Activated CD8-positive, alpha-beta memory T cell treated with anti-CD3 and anti-CD28 coated beads, Interleukin-2, amount 50 U/mL, for 24 hours (primary cell): Measurements from ENCODE around the gene LRP2.
"Not testable (repeated sequence)": the region's sequence is repeated elsewhere in the genome, so short reads cannot be mapped to it uniquely, and the experiment has no call there.

Experiments used
- DNase-seq: peaks from one replicate; pipeline ENCODE4 v3.0.0-alpha.2; 2020; ENCODE audit errors: extremely low read depth

LRP2 gene

GRCh38 chr2:169362118-169362893 is at the start of gene LRP2:
LRP2 (minus strand) TSS chr2:169362534; CDS start chr2:169362399, 135 bp downstream.
- no peak for DNase-seq

DNA sequence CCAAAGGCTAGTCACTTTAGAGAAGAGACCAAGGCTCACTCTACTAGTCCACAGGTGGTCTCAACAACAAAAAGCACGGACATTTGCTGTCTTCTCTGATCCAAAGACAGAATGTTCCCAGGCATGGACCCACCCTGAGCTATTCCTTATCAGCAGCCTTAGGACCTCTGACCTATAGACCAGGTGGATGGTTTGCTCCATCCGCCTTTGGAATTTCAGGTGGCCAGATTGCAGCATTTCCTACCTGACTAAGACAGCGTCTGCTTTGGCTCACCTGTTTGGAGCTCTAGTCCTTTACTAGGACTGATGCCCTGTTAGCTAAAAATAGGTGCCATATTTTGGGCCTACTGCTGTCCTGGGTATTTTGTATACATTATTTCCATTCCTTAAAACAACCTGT is 44.6 kb upstream of the LRP2 start:
- no peak for DNase-seq

- DNase-seq = not testable (repeated sequence)
Measured at GRCh38 chr2:169399491-169399890, 37.2 kb upstream of the LRP2 start.

GRCh38 chr2:169397697-169398096 is 35.4 kb upstream of the LRP2 start:
- no peak for DNase-seq

- DNase-seq = no peak
Measured at GRCh38 chr2:169395821-169396374, 33.6 kb upstream of the LRP2 start.

DNA sequence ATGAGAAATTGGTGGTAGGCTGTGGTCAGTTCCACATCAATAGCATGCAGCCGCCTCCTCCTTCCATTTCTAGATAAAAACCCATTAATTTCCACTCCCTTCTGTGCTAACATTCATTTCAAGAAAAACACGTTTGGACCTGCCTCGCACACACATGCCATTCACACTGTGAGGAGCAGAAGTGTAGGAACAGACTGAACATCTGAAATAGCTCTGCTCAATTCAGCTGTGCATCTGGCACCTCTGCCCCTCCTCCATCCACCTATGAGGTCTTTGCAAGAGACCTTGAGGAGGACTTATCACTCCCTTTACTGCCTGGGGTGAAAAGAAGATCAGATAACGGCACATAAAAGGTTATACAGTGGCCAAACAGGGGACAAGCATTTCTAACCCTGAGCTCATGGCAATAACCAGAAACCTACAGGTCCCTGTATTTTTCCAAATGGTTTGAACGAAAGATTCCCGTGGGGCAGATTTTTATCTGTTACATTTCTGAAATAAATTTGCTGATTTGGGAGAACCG is 30.8 kb upstream of the LRP2 start:
- DNase-seq = no peak

DNA sequence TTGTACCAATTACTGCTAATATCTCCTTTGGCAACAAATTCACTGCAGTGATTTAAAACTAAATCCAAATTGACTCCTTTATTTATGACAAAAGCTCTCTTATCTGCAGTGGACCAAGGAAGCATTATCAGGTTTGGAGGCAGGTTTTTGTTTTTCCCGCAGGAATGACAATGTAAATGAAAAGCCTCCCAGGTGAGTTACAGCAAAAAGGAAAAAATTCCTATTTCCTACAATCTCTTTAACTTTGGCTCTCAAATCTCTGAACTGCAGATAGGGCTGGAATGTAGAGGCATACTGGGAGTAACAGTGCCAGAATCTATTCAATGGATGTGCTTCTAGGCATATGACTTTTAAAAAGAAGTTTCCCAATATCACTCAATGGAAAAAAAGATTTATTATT is 28.9 kb upstream of the LRP2 start:
- DNase-seq = no peak

GRCh38 chr2:169388161-169388560 is 25.8 kb upstream of the LRP2 start:
- no peak for DNase-seq

- no peak for DNase-seq
Measured at GRCh38 chr2:169386722-169387121, 24.4 kb upstream of the LRP2 start.

- DNase-seq = no peak
Measured at GRCh38 chr2:169384816-169385215, 22.5 kb upstream of the LRP2 start.

DNA sequence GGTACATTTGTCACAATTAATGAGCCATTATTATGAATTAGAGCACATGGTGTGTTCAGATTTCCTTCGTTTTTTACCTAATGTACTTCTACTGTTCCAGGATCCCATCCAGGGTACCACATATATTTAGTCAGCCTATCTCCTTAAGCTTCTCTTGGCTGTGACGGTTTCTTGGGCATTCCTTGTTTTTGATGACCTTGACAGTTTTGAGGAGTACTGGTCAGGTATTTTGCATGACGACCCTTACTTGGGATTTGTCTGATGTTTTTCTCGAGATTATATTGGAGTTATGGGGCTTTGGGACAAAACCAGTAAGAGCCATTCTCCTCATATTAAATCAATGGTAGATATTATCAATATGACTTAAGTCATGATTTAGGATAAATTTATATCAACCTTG is 10.2 kb upstream of the LRP2 start:
- no peak for DNase-seq

DNA sequence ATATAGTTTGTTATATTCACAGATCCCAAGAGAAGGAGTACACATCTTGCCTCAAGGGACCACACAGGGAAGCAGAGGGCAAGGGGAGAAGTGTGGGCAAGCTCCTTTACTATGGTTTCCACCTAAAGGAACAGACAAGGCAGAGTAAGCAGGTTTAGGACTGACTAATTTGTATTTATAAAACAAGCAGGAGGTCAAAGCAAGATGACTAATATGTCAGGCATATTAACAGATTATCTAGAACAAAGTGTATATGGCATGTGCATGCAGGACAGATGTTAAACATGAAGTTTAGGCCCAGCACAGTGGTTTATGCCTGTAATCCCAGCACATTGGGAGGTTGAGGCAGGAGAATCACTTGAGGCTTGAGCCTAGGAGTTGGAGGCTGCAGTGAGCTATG is 3.7 kb upstream of the LRP2 start:
- DNase-seq = no peak

DNA sequence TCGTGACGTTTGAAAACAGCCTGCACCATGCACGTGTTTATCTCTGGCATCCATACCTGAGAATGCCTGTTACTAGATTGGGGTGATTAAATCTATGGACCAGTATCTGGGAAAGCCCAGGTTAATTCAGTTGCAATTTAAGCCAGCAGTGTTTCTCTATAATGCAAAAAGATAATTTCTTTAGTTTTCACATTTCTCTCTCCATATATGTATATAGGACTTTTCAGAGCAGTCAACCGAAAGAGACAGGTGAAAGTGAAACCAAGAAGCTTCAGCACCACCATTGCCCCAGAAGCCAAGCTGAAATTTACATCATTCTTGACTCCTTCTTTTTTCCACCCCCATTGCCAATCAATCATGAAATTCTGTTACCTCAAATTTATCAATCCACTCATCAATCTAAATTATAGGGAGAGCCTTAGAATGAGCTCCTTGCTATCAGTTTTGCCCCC is 2.7 kb upstream of the LRP2 start:
- no peak for DNase-seq

DNA sequence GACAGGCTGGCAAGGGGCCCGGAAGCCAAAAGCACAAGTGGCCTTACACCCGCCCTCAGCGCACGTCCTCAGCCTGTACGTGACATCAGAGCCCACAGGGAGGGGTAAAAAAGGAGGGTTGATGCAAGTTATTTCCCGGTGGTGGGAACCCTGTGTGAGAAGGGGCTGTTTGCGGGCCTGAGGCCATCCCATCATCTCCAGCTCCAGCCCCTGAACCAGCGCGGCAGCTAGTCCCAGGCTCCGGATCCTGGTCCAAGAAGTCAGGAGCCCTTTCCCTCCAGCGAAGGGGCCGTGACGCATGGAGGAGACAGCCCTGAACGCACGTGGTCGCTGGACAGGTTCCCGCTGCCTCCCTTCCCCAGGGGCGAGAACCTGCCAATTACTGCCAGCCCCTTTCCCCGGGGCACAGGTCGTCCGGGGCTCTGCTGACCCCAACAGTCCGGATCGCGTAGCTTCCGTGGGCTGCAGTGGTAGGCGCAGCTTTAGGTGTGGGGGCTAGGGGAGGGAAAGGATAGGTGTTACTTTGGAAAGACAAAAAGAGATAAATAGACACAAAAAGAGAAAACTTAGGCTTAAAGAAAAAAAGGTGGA is 1.3 kb upstream of the LRP2 start:
- no peak for DNase-seq

GRCh38 chr2:169362894-169363559 is 693 bp upstream of the LRP2 start:
- no peak for DNase-seq

GRCh38 chr2:169361706-169362117 is 622 bp downstream of the LRP2 start:
- no peak for DNase-seq

DNA sequence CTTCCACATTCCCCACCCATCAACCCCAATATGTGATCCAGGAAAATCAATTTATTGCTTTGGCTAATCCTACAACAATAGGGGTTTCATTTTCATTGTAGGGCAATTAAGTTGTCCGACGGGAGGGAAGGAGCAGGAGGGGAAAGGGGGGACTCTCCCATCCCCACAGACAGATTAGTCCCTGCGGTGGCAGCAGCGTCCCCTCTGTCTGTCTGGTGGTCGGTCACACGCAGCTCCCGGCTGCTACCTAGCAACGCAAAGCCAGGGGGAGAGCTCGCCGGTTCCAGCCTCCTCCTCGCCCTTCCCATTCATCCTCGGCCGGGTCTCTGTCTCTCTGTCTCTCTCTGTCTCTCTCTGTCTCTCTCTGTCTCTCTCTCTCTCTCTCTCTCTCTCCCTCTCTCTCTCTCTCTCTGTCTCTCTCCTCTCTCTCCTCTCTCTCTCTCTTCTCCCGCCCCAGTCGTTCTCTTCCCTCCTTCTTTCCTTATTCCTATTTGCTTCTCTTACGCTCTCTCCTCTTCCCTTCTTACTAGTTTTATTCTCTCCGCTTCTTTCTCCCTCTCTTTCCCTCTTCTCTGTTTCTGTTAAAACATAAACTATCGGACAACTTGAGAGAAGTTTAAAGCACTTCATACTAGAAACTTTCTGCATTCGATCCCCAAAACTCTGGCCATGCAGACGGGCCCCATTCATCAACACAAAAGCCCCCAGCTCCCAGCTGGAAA is 1.2 kb downstream of the LRP2 start:
- DNase-seq = no peak

DNA sequence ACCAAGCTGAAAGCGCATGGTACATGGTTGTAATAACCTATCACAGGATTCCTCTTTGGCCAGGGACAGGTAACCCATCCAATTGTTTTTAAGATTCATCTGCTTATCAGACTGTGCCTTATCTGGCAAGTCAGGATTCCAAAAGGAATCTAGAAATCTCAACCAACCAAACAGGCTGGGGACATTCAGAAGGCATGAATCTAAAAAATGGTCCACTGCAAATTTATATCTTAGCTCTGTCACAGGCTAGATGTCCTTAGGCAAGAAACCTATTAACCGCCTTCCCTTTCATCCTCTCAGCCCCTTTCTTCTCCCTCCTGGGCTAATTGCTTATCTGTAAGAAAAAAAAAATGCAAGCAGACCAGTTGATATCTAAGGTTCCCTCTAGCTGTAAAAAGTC is 4.3 kb downstream of the LRP2 start:
- no peak for DNase-seq

GRCh38 chr2:169354244-169354643 is 8.1 kb downstream of the LRP2 start:
- DNase-seq = no peak

DNA sequence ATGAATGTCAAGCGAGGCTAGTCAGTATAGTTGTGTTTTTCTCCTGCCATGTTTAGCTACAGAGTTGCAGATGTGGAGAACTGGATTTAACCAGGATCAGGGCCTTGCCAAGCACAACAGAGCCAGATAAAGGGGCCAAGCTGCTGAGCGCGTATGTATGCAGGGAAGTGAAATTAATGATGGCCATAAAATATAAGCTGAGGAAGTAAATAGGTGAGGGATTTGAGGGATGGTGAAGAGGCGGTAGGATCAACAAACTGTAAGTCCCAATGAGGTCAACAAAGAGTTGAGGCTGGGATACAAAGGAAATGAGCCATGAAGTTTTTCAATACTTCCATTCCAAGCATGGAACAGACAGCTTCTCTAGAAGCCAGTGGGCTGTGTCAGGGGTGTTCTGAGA is 10.6 kb downstream of the LRP2 start:
- no peak for DNase-seq

DNA sequence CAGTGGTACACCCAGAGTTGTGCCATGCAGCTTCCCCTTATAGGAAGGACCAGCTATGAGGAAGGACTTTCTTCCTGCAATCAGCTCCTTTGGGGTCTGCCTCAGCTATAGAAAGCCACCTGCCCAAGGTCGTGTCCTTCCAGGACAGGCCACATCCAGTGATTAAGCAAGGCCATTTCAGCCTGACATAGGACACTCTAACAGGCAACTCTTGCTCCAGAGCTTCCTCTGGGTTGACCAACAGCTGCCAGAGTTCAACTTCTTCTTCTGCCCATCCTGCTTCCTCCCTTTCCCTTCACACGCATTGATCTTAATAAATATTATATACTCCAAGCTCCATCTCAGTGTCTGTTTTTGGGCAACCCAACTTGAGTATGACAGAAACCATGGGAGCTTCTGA is 12.8 kb downstream of the LRP2 start:
- no peak for DNase-seq
